Measurements from ENCODE around the gene CELA1.

- TF ChIP-seq, protein P1, sequence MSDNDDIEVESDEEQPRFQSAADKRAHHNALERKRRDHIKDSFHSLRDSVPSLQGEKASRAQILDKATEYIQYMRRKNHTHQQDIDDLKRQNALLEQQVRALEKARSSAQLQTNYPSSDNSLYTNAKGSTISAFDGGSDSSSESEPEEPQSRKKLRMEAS (IDR thresholded peaks at IDR 0.05): no peak
- TF ChIP-seq JUND (IDR thresholded peaks at IDR 0.05) (no peak), POLR2A (IDR thresholded peaks at IDR 0.05; ENCODE audit: borderline replicate concordance, extremely low read depth, insufficient read depth, insufficient read length) (no peak), RAD21 (IDR thresholded peaks at IDR 0.05; ENCODE audit: low read depth) (peak; percentile 15; the same call in 1 of the 2 replicates)
- TF ChIP-seq, protein P2, sequence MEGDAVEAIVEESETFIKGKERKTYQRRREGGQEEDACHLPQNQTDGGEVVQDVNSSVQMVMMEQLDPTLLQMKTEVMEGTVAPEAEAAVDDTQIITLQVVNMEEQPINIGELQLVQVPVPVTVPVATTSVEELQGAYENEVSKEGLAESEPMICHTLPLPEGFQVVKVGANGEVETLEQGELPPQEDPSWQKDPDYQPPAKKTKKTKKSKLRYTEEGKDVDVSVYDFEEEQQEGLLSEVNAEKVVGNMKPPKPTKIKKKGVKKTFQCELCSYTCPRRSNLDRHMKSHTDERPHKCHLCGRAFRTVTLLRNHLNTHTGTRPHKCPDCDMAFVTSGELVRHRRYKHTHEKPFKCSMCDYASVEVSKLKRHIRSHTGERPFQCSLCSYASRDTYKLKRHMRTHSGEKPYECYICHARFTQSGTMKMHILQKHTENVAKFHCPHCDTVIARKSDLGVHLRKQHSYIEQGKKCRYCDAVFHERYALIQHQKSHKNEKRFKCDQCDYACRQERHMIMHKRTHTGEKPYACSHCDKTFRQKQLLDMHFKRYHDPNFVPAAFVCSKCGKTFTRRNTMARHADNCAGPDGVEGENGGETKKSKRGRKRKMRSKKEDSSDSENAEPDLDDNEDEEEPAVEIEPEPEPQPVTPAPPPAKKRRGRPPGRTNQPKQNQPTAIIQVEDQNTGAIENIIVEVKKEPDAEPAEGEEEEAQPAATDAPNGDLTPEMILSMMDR (IDR thresholded peaks at IDR 0.05 in 2 of 3, conservative IDR thresholded peaks at IDR 0.05 in 1 of 3; ENCODE audit: borderline replicate concordance in 1 of 3, insufficient read depth in 1 of 3, low read depth in 2 of 3, low read length in 2 of 3): no peak
Observed at GRCh38 chr12:51361161-51362016, 14.9 kb upstream of the CELA1 start.
